ENCODE results near the gene DOLK.
A peak's percentile ranks its signal among the peaks of the same experiment; 100 is the strongest.

The DOLK gene

GRCh38 chr9:128903871-128904620 is 43.4 kb downstream of the DOLK start:
- peak; percentile 50 to 74 for DNase-seq

GRCh38 chr9:128903079-128903461 is 44.3 kb downstream of the DOLK start:
- DNase-seq = no peak

DNA sequence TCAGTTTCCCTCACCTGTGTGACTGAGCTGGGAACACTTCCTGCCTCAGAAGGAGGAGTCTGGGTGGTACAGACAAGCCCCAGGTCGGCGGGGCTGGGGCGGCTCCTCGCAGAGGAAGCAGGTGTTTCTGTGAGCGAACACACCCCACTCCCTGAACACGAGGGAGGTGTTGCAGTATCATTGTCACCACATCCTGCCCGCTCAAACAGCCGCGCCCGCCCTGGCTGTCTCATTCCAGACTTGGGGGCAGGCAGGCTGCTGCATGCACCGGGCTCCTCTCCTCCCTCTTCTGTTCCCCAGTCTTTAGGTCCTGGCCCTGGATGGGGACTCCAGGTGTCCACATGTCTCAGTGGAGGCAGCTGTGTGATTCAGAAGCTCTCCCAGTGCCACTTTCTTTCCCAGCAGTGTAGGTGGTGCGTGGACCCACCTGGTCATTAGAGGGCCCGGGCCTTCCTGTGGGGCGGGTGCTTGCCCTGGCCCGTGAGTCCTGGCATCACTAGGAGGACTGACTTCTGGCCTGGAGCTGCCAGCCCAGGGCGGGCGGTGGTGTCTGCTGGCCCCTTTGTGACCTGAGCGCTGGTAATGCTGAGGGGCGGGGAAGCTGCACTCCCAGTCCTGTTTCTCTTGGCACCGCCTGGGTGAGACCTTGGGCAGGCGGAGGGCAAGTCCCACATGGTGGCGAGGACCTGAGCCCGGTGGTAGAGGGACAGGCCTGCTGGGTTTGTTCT is 44.9 kb downstream of the DOLK start:
- DNase-seq = peak in 1 of 2 donors; percentile 55

DNA sequence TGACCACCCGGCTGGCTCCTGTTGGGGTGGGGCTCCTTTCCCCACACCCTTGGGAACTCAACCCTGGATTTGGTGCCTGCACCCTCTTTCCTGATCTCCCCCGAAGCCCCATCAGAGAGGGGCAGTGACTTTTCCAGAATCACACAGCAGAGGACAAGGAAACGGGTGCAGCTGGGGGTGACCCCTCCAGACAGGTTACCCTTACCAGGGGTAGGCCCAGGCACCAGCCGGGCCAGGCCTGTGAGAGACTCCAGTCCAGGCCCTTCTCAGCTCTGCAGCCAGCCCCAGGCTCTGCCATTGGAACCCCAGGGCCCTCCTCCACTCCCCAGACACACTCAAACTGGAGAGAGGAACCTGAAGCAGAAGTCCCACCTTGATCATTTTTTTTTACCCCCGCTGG is 45.6 kb downstream of the DOLK start:
- DNase-seq = no peak

DNA sequence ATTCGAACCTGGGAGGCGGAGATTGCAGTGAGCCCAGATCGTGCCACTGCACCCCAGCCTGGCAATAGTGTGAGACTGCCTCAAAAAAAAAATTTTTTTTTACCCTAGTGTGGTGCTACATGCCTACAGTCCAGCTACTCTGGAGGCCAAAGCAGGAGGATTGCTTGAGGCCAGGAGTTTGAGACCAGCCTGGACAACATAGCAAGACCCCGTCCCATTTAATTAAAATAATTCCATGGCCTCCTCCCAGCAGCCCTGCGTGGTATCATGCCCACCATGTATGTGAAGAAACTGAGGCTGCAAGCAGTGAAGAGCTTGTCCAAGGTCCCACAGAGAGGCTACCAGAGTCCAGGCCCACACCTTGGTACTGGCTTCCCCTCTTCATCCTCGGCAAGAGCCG is 46.0 kb downstream of the DOLK start:
- DNase-seq = no peak

DNA sequence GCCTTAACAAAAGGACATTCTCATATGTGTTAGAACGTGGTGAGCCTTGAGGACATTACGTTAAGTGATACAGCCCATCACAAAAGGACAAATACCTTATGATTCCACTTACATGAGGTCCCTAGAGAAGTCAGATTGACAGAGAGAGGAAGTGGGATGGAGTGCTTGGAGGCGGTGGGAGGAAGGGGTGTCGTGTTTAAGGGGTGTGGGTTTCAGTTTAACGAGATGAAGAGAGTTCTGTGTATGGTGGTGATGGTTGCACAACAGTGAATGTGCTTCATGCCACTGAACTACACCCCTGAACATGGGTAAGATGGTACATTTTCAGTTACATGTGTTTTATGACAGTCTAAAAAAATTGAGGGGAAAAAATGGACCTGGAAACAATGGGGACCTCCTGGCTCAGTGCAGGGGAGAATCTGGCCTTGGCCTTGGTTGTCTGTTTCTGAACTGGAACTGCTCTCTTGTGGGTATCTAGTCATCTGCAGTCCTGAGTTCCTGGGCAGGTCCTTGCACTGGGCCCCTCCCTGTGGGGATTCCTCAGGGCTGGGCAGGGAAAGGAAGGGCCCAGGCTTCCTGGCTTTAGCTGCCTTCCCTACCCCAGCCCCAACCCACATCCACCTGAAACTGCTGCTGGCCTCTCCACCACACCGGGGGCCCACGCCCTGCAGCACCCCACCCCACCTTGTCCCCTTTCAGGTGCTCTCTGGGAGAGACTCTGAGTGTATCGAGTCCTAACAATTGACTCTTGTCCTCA is 47.7 kb downstream of the DOLK start:
- DNase-seq = peak; percentile 33 to 54

DNA sequence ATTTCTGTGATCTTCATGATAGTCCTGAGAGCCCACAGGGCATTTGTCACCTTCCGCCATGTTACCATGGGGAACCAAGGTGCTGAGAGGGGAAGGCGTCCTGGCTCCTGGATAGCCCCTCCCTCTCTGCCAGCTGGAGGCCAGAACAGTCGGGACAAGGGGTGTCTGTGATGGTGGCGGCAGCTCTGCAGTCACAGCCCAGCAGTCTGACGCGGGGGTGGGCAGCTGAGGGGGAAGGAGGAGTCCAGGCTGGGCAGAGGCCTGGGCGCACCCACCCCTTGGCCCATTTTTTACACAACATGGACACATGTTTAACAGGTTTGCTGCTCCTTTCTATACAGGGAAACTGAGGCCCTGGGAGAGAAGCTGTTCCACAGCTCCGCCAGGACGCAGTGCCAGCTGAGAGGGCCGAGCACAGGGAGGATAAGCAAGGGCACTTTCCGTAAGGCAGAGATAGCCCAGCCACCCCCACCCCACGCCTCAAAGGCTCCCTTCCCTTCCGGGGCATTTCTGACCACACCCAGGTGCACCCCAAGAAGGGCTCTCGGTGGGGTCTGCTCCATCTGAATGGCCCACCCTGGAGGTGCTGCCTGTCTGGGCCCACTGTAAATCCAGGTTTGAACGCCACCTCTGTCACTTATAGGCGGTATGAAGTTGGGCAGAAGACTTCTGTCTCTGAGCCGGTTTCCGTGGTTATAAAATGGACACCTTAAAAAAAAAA is 48.4 kb downstream of the DOLK start:
- no peak for DNase-seq

DNA sequence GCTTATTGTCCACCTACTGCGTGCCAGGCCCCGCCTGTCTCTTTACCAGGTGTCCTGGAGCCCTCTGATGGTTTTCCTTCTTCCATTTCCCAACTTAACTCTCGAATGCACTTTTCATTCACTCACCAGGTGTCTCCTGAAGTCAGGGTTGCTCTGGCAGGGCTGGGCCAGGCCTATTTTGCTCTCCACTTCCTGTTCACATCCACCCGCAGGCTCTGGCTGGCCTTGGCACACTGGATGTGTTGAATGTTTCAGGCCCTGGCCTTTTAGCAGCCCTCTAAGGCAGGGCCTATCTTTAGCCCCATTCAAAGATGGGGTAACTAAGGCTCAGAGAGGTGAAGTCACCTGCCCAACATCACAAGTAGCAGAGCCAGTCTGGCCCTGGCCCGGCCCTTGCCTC is 49.0 kb downstream of the DOLK start:
- no peak for DNase-seq

DNA sequence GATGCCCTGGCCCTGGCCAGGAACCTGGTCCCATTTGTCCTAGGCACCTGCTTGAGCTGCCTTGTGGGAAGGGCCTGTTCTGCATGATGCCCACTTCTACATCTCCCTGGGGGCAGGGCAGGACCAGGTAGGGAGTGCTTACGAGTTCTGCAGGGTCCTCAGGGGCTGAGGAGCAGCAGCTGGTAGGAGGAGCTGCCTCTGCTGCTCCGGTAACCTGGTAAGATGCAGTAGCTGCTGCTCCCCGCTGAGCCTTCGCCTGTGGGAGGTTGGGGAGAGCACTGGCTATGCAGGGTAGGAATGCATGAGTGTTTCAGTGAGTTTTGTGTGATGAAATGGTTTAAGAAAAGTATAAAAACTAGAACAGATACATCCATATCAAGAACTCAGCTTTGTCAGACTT is 51.8 kb downstream of the DOLK start:
- no peak for DNase-seq

Measured in inflammatory macrophage (primary cell).